Measurements from ENCODE around the gene GSTK1. TPM values are rescaled to one million over a fixed set of nuclear protein-coding genes. Genes with fewer than 3 reads are reported as not detected.

Gene GSTK1
- polyA plus RNA-seq, 1 donor from 2014 or later: 12.8 TPM

GRCh38 chr7:143308632-143309031 lies 45.4 kb downstream of the GSTK1 start (continued):
- TF ChIP-seq MXI1 (conservative IDR thresholded peaks at IDR 0.05; ENCODE audit: poor library complexity, severe bottlenecking) (no peak), RAD21 (conservative IDR thresholded peaks at IDR 0.05) (no peak)

GRCh38 chr7:143314127-143314526 lies 50.9 kb downstream of the GSTK1 start:
- H3K4me3 ChIP-seq (ENCODE audit: low read length): no peak overlapping the region
- H2AFZ ChIP-seq (ENCODE audit: low read depth, low read length): no peak overlapping the region
- no peak overlapping the region for H3K9ac ChIP-seq (ENCODE audit: low read length)
- no peaks in the 10 kb centered on the region for H4K20me1 ChIP-seq (ENCODE audit: insufficient read depth)
- no peaks in the 10 kb centered on the region for H3F3A ChIP-seq (ENCODE audit: insufficient read depth, low read length, poor library complexity, severe bottlenecking)
- peaks cover 11% of the 10 kb centered on the region for H3K36me3 ChIP-seq (ENCODE audit: insufficient read depth, low read length)
- no peaks in the 10 kb centered on the region for H3K9me2 ChIP-seq (ENCODE audit: insufficient read depth, low read length)
- no peak overlapping the region for H3K4me2 ChIP-seq (ENCODE audit: low read length)
- H3K9me3 ChIP-seq (ENCODE audit: low read length): no peaks in the 10 kb centered on the region
- H3K27ac ChIP-seq (ENCODE audit: low read length): no peak overlapping the region
- TF ChIP-seq CTCF (IDR thresholded peaks at IDR 0.05; ENCODE audit: poor library complexity, severe bottlenecking): no peak
- no peaks in the 10 kb centered on the region for H3K27me3 ChIP-seq (ENCODE audit: insufficient read depth, low read depth, low read length)
- H3K79me2 ChIP-seq (replicated peaks; ENCODE audit: insufficient read depth, low read length): no peaks in the 10 kb centered on the region

- Histone ChIP-seq H3K4me3 (ENCODE audit: low read length) (no peak within 1 kb of the TSS), H3K9me3 (ENCODE audit: low read length) (no peaks in the 10 kb centered on the region), H3K9ac (ENCODE audit: low read length) (no peak within 1 kb of the TSS), H2AFZ (ENCODE audit: low read depth, low read length) (no peak within 1 kb of the TSS), H3K27me3 (ENCODE audit: insufficient read depth, low read depth, low read length) (no peaks in the 10 kb centered on the region), H3K79me2 (replicated peaks; ENCODE audit: insufficient read depth, low read length) (no peaks in the 10 kb centered on the region), H3F3A (ENCODE audit: insufficient read depth, low read length, poor library complexity, severe bottlenecking) (no peaks in the 10 kb centered on the region), H3K9me2 (ENCODE audit: insufficient read depth, low read length) (no peaks in the 10 kb centered on the region), H3K36me3 (ENCODE audit: insufficient read depth, low read length) (peaks cover 11% of the 10 kb centered on the region), H3K4me2 (ENCODE audit: low read length) (no peak within 1 kb of the TSS), H3K27ac (ENCODE audit: low read length) (no peak within 1 kb of the TSS), H4K20me1 (ENCODE audit: insufficient read depth) (no peaks in the 10 kb centered on the region)
- TF ChIP-seq MXI1 (conservative IDR thresholded peaks at IDR 0.05; ENCODE audit: poor library complexity, severe bottlenecking) (no peak), REST (IDR thresholded peaks at IDR 0.05; ENCODE audit: borderline replicate concordance) (no peak), EZH2 (IDR thresholded peaks at IDR 0.05; ENCODE audit: borderline replicate concordance, insufficient read depth, low read length, poor library complexity, severe bottlenecking) (no peak)
These were observed 52.5 kb downstream of the GSTK1 start, which contains the start of gene CLCN1 for GRCh38 chr7:143315776-143316175. CLCN1 (plus strand) TSS chr7:143316111; CDS start chr7:143316213, 102 bp downstream.

GRCh38 chr7:143316492-143316891 lies 53.3 kb downstream of the GSTK1 start:
- H3K9me3 ChIP-seq (ENCODE audit: low read length): no peaks in the 10 kb centered on the region
- H3K27me3 ChIP-seq (ENCODE audit: insufficient read depth, low read depth, low read length): no peaks in the 10 kb centered on the region
- no peaks in the 10 kb centered on the region for H3K79me2 ChIP-seq (replicated peaks; ENCODE audit: insufficient read depth, low read length)
- no peaks in the 10 kb centered on the region for H4K20me1 ChIP-seq (ENCODE audit: insufficient read depth)
- no peak overlapping the region for H2AFZ ChIP-seq (ENCODE audit: low read depth, low read length)
- no peak overlapping the region for H3K4me3 ChIP-seq (ENCODE audit: low read length)
- H3K36me3 ChIP-seq (ENCODE audit: insufficient read depth, low read length): peaks cover 11% of the 10 kb centered on the region
- no peak for TF ChIP-seq MXI1 (conservative IDR thresholded peaks at IDR 0.05; ENCODE audit: poor library complexity, severe bottlenecking)
- TF ChIP-seq EP300 (conservative IDR thresholded peaks at IDR 0.05; ENCODE audit: poor library complexity, severe bottlenecking): no peak
- TF ChIP-seq RAD21 (conservative IDR thresholded peaks at IDR 0.05): no peak
- no peak for TF ChIP-seq SMC3 (conservative IDR thresholded peaks at IDR 0.05; ENCODE audit: poor library complexity)
- TF ChIP-seq POLR2AphosphoS5 (IDR thresholded peaks at IDR 0.05): no peak
- H3K4me2 ChIP-seq (ENCODE audit: low read length): no peak overlapping the region
- H3F3A ChIP-seq (ENCODE audit: insufficient read depth, low read length, poor library complexity, severe bottlenecking): no peaks in the 10 kb centered on the region
- no peak overlapping the region for H3K9ac ChIP-seq (ENCODE audit: low read length)
- H3K9me2 ChIP-seq (ENCODE audit: insufficient read depth, low read length): no peaks in the 10 kb centered on the region
- H3K27ac ChIP-seq (ENCODE audit: low read length): no peak overlapping the region

Data from neural cell (in vitro differentiated cells).